Lower leg skin (tissue), 3 donors: ENCODE data around the gene DBNL.

Experiments used
- POLR2A ChIP-seq, 2 donors: fragments of 450-650 bp; IDR thresholded peaks; one replicate each; pipeline ENCODE4 v1.6.1; 2016 to 2017; ENCODE audit warnings: antibody characterized with exemption in 2 of 2, mild to moderate bottlenecking in 1 of 2, moderate library complexity in 1 of 2
- TF ChIP-seq, protein P1 (sequence below), 3 donors: fragments of 450-650 bp; IDR thresholded peaks; one replicate each; pipeline ENCODE4 v1.5.1; 2016; ENCODE audit warnings: antibody characterized with exemption in 3 of 3, mild to moderate bottlenecking in 3 of 3, moderate library complexity in 2 of 3

DNA sequence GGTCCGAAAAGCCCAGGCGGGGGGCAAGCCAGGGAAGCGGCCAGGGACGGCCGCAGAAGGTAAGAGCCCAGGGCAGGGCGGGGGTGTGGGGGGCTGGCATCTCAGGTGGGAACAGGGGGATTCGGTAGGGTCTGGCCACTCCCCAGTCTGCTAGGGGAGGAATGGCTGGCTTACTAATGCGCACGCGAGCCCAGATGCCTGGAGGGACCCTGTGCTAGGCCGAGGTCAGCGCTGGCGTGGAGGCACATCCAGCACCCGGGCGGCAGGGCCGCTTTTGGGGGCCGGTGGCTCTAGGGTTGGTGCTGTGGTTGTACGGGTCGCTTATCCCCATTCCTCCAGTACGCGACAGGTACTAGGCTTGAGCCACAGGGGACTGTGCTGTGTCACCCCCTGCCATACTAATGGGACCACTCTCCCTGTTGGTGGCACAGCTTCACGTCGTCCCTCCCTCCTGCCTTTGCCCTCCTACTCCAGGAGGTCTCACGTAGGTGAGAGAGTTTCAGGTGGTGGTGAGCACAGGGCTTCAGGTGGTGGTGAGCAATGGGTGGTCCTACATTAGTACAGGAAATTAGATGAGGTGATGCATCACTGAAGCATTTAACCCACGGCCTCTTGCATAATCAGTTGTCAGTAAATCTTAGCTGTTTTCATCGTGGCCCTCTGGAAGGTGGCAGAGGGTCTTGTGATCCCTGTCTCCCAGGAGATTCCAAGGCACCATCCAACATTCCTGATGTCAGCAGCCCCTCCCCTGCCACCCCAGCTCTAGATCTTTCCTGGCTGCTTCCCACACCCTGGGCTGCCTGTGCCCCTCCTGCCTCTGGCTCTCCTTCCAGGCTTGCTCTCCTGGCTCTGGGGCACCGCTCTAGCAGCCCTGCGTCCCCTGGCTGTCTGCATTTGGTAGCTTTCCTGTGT, 60.6 kb downstream of the DBNL start:
- no peak for TF ChIP-seq POLR2A (IDR thresholded peaks at IDR 0.05)
- TF ChIP-seq, protein P1, sequence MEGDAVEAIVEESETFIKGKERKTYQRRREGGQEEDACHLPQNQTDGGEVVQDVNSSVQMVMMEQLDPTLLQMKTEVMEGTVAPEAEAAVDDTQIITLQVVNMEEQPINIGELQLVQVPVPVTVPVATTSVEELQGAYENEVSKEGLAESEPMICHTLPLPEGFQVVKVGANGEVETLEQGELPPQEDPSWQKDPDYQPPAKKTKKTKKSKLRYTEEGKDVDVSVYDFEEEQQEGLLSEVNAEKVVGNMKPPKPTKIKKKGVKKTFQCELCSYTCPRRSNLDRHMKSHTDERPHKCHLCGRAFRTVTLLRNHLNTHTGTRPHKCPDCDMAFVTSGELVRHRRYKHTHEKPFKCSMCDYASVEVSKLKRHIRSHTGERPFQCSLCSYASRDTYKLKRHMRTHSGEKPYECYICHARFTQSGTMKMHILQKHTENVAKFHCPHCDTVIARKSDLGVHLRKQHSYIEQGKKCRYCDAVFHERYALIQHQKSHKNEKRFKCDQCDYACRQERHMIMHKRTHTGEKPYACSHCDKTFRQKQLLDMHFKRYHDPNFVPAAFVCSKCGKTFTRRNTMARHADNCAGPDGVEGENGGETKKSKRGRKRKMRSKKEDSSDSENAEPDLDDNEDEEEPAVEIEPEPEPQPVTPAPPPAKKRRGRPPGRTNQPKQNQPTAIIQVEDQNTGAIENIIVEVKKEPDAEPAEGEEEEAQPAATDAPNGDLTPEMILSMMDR (IDR thresholded peaks at IDR 0.05), result no peak
